Left ventricle myocardium inferior (tissue), 1 donor: ENCODE measurements around the gene ODAD3. TPM values are rescaled to one million over a fixed set of nuclear protein-coding genes. Genes with fewer than 3 reads are reported as not detected.
A peak's percentile ranks its signal among the peaks of the same experiment; 100 is the strongest.

Experiments used
- DNase-seq: peaks from one replicate; pipeline ENCODE4 v3.0.0-alpha.2; 2020
- H3K27ac ChIP-seq: fragments of 200-600 bp; replicated peaks from 2 replicates; pipeline ENCODE4 v1.8.0; 2021
- H3K27me3 ChIP-seq: fragments of 200-600 bp; 2 replicates; pipeline ENCODE4 v1.8.0; 2021; ENCODE audit warnings: low read depth
- H3K36me3 ChIP-seq: fragments of 200-600 bp; 2 replicates; pipeline ENCODE4 v1.8.0; 2021
- H3K4me1 ChIP-seq: fragments of 200-600 bp; 2 replicates; pipeline ENCODE4 v1.8.0; 2021
- H3K4me3 ChIP-seq: fragments of 200-600 bp; 2 replicates; pipeline ENCODE4 v1.8.0; 2021; ENCODE audit warnings: mild to moderate bottlenecking, moderate library complexity
- H3K9me3 ChIP-seq: fragments of 200-600 bp; replicated peaks from 2 replicates; pipeline ENCODE4 v1.8.0; 2021
- CTCF ChIP-seq: fragments of 200-600 bp; IDR thresholded peaks from 2 replicates; pipeline ENCODE4 v1.8.0; 2021; ENCODE audit warnings: antibody characterized with exemption, mild to moderate bottlenecking, borderline replicate concordance
- intact Hi-C: fragments of 100-400 bp; cut with micrococcal nuclease; formaldehyde crosslinking; loops from one replicate; pipeline ENCODE4 v1.11.0; 2022
- total RNA-seq: library from RNA; stranded (reverse); fragmentation: NEBNext Ultra II Directional; extraction: Animal tissue kit (Norgen Biotek cat#: 25700); gene quantifications from one replicate; pipeline ENCODE4 v1.2.1, GENCODE V29; 2021
- donor health status: DM: no; HTN: yes; CAD: no; lungs with severe emphysema.

ODAD3 gene
- total RNA-seq, 1 donor from 2014 or later = 0.77 TPM

GRCh38 chr19:11447347-11448262 is 12.7 kb upstream of the ODAD3 start:
- intact Hi-C loops = no loop called here
- Histone ChIP-seq H3K9me3 (no peaks in the 10 kb centered on the region), H3K4me1 (peaks cover 18% of the 10 kb centered on the region), H3K27me3 (peaks cover 12% of the 10 kb centered on the region), H3K4me3 (no peak overlapping the region), H3K27ac (no peak overlapping the region), H3K36me3 (peaks cover 76% of the 10 kb centered on the region)
- TF ChIP-seq CTCF = no peak
- no peak for DNase-seq

DNA sequence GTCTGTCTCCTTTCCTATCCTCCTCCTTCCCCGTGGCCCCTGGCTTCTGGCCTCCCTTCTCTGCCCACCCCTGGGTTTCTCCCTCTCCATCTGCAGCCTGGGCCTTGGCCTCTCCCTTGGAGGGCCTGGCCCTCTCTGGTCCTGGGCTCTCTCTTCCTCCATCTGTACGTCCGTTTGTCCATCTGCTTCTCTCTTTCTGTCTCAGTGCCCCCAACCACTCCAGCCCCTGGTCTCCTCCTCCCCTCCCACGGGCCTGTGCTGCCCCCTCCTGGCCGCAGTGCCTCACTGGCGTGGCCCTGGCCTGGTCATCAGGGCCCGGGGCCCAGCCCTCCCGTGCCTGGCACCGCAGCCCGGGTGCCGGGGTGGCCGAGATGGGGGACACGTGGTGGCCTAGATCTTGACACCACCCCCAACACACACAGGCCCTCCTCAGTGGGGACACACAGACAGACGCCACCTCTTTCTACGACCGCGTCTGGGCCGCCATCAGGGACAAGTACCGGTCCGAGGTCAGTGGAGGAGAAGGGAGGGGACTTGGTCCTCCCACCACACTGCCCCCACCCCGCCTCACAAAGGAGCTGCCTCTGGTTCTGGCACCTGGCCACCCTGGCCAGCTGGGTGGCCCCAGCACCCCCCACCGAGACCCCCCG is 11.9 kb upstream of the ODAD3 start:
- peak; percentile 56 for DNase-seq
- peaks cover 84% of the 10 kb centered on the region for H3K36me3 ChIP-seq
- H3K27ac ChIP-seq = no peak overlapping the region
- intact Hi-C loops = no loop called here
- peaks cover 4% of the 10 kb centered on the region for H3K27me3 ChIP-seq
- H3K4me3 ChIP-seq = no peak overlapping the region
- H3K9me3 ChIP-seq = no peaks in the 10 kb centered on the region
- peak; percentile 77 for TF ChIP-seq CTCF
- peaks cover 18% of the 10 kb centered on the region for H3K4me1 ChIP-seq

DNA sequence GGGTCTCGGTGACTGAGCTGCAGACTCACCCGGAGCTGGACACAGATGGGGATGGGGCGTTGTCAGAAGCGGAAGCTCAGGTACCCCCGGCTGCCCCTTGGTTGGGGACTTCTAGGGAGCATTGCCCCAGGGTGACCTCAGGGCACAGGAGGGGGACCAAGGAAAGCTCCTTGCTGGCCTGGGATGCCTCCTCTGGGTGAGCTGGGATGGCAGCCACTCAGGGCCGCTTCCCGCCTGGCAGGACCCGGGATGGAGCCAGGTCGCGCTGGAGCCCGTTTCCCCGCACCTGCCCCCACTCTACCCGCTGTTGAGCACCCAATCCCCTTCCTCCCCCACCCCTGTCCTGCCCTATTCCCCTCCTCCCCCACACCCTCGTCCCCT is 11.3 kb upstream of the ODAD3 start:
- TF ChIP-seq CTCF = no peak
- Histone ChIP-seq H3K27me3 (no peaks in the 10 kb centered on the region), H3K9me3 (no peaks in the 10 kb centered on the region), H3K4me3 (no peak overlapping the region), H3K27ac (no peak overlapping the region), H3K36me3 (peaks cover 89% of the 10 kb centered on the region), H3K4me1 (peaks cover 18% of the 10 kb centered on the region)
- intact Hi-C loops = no loop called here
- DNase-seq = no peak

GRCh38 chr19:11445141-11445540 is 10.2 kb upstream of the ODAD3 start:
- no peak overlapping the region for H3K4me3 ChIP-seq
- peaks cover 18% of the 10 kb centered on the region for H3K4me1 ChIP-seq
- DNase-seq = no peak
- TF ChIP-seq CTCF = no peak
- no peaks in the 10 kb centered on the region for H3K9me3 ChIP-seq
- peaks cover 91% of the 10 kb centered on the region for H3K36me3 ChIP-seq
- intact Hi-C loops = no loop called here
- no peaks in the 10 kb centered on the region for H3K27me3 ChIP-seq
- peak overlapping the region; percentile 52 for H3K27ac ChIP-seq

DNA sequence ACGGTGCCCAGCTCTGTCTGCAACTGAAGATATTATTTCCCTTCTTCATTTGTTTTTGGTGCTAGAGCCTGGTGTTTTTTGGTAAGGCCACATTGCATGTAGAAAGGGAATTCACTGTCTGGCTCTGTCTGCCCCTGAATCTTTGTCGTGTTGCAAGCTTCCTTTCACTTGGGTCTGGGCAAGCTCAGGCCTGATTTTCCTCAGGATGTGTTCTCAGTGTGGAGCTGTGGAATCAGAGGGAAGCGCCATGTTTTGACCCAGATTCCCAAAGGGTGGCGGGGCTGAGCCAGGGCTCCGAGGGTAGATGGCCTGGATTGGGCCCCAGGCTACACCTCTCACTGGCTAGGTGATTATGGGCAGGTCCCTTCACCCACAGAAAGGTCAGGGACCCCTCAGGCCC is 9.1 kb upstream of the ODAD3 start:
- intact Hi-C loops = no loop called here
- no peak for DNase-seq
- Histone ChIP-seq H3K27me3 (no peaks in the 10 kb centered on the region), H3K27ac (peak overlapping the region; percentile 52), H3K4me3 (no peak overlapping the region), H3K9me3 (no peaks in the 10 kb centered on the region), H3K4me1 (peaks cover 18% of the 10 kb centered on the region), H3K36me3 (peaks cover 94% of the 10 kb centered on the region)
- no peak for TF ChIP-seq CTCF
